ENCODE results near the gene PACRG.

PACRG gene

DNA sequence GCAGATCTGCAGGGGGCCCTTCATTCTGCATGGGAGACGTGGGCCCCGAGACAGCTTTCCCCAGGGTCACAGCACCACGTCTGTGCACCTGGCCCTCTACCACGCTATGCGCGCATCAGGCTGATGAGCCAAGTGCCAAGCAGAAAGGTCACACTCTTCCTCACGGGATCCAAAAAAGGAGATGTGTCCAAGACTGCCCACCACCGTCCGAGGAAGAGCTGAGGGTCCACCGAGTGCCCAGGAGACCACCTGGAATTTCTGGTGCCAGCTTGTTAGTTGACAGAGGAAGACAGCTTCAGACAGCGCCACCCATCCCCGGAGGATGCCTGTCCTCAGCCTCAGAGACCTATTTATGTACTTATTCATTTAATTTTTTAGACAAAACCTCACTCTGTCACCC lies 609.2 kb downstream of the PACRG start:
- DNase-seq (ENCODE audit: low spot score): no peak

DNA sequence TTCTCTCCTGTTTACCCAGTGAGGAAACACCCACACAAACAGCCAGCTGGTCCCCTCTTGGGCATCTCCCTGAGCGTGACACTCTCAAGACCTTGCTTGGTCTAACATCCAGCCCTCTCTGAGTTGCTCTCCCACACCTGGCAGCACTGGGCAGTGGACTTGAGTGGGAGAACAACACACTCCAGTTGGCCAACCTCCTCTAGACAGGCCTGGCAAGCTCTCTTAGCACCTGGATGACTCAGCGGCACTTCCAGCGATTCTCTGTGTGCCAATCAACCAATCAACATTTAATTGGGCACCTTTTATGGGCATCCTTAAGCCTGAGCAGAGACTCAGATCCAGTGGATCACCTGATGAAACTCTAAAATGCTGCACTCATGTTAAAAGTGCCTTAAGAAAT lies 610.2 kb downstream of the PACRG start:
- no peak for DNase-seq (ENCODE audit: low spot score)

DNA sequence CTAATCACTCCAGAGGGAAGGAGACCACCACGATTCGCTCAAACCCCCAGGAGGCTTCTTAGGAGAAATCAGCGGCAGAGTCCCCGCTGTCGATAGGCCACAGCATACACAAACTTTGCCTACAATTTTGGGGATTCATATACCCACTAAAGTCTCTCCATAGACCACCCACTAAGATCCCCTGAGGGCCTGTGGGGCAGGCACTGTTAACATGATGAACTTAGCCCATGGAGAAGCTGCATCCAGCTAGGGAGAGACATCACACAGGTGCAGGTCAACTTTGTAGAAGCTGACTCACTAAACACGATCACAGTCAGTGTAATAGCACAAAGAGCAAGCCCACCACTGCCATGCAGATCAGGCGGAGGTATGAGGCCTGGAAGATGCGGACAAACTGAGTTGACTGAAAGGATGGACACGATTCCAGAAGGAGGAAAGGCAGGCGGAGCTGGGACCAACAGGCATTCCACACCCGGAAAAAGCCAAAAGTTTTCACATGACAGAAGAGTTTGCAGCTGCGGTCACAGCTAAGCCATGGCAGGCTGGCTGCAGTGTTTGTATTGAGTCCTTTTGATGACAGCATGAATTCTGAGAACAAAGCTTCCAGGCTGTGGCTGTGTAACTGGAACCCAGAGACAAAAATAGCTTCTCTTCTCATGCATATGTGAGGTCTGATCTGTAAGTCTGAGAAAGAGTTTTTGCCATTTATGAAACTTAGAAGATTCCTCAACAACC lies 611.1 kb downstream of the PACRG start:
- DNase-seq (ENCODE audit: low spot score): no peak

DNA sequence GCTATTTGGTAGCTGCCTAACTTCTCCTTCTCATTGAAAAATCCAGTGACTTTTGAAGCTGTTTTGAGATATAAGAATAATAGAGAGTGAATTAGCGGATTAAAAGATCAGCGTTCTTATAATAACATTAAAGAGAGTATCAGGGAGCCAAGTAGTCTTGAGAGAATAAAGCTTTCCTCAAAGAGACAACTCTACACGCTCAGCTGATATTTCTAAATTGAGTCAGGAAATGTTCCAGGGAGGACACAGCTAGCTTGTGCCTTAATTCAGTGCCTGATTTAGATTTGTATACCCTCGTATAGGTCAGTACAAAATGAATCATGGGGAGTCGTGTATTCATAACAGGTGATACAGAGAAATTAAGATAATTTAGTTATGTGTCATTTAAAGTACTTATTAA lies 611.7 kb downstream of the PACRG start:
- no peak for DNase-seq (ENCODE audit: low spot score)

DNA sequence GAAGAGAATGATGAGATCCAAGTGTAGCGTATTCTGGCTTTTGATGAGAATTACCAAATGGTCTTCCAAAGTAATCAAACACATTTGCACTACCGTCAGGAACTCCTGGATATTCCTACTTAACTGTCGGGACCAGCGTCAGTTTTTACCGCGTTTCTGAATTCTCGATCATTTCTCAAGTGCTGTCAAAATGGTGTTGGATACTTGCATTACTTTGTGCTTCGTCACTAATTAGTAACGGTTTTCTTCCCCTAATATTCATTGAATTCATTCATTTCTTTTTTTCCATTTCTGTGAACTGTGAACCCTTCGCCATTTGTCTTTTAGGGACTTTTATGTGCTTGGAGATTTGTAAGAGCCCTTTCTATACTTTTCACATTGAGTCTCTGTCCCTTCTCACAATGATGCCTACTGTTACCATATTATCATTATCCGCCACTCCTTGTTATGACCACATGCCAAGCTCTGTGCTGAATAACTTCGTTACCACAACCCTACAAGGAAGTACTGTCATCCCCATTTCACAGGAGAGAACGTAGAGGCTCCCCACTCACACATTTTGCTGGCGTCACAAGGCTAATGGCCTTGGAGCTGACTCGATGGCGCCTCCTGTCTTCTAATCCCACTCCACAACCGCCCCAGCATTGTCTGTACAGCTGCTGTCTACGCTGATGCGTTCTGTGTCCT lies 612.6 kb downstream of the PACRG start:
- no peak for DNase-seq (ENCODE audit: low spot score)

DNA sequence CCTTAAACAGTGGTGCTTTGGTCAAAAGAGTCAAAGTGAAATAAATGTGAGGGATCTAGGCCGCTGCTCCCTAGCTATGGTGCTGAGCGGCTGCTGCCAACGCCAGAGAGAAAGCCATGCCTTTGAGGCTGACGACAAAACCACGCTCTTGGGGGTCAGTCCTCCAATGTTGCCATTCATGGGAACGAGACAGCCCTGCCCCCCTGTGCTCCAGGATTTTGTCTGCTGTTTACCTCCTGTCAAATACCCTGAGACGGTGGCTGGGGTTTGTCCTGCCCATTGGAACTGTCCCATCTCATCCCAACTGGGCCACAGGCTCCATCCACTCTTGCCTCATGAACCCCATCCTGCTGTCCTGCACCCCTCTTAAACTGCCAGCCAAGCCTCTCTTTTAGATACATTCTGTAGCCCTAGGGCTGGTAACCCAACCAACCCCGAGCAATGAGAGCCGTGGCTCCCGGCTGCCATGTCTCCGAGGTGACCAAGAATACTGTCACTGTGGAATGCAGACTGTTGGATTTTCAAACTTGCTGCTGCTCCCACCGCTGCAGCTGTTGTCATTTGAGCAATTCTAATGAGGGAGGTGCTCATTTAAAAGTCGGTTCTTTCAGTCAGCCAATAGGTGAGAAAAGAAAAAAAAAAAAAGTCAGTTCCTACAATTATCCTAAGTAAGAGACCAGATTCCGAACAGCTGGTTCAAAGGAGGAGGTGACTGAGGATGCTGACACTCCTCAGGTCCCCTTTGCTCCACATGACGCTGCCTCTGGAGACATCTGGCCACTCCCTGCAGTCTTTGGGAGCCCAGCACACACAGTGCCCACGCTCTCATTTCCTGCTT lies 613.7 kb downstream of the PACRG start:
- DNase-seq (ENCODE audit: low spot score): no peak

DNA sequence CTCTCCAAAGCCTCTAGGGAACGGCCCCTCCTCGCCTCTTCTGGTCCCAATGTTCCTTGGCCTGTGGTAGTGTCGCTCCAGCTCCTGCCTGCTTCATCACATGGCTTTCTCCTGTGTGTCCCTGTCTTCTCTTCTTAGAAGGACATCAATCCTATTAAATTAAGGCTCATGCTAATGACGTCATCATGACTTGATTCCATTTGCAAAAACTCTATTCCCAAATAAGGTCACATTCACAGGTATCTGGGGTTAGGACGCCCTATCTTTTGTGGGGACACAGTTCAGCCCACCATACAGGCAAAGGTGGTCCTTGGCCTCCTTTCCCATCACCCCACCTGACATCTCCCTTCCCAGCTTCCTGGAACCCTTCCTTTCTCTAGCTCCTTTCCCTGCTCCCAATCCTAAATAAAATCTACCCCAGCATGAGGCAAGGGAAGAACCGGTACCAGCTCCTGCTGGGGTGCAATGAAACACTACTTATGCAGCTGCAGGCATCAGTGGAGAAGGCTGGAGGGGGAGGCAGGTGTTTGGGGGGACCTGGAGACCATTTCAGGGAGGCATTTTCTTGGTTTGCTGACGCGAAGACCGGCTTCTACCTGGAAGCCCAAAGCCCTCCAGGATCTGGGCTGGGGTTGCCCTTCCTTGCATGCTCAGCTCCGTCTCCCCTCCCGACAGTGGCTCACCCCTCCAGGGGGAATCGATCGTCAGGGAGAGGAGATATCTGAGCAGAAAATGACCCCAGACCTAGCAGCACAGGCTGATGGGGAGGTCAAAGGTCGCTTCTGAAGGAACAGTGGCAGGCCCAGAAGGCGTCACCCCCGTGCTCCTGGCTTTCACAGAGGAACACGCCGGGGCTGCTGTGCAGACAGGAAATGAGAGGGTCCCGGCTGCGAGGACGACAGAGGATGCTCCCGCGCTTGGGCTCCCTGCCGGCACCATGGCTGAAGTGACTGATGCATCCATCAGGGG lies 615.1 kb downstream of the PACRG start:
- no peak for DNase-seq (ENCODE audit: low spot score)

DNA sequence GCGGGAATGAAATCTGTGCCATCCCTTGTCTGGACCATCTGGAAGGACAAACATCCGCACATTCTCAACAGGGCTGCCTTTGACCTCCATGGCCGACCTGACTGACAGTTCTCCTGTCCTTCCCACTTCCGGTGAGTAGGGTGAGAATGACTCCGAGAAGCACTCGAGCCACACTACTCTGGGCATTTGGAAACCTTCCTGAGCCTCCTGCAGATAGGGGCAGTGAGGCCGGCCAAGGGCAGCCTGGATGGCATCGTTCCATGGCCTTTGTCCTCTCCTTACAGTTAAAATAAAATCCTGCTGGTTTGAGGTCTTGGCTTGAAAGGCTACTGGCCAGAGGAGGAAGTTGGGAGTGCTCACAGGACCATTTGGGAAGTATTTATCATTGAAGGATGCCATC lies 615.8 kb downstream of the PACRG start:
- no peak for DNase-seq (ENCODE audit: low spot score)

DNA sequence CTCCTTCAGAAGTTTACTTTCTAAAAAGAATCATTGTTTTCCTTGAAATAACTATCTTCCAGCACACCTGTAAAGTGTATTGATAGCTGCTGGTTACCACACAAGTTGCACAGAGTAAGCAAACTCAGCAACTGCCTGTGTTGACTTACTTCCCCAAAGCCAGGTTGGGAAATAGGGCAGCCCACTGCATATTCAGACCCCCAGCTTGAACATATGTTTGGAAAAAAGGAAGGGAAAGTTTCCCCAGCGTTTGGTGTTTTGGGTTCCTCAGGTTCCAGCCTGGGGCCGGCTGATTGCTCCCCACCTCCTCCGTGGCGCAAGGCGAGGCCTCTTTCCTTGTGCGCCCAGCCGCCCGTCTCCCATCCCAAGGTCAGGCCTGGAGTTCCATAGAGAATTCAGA lies 616.6 kb downstream of the PACRG start:
- DNase-seq (ENCODE audit: low spot score): no peak

DNA sequence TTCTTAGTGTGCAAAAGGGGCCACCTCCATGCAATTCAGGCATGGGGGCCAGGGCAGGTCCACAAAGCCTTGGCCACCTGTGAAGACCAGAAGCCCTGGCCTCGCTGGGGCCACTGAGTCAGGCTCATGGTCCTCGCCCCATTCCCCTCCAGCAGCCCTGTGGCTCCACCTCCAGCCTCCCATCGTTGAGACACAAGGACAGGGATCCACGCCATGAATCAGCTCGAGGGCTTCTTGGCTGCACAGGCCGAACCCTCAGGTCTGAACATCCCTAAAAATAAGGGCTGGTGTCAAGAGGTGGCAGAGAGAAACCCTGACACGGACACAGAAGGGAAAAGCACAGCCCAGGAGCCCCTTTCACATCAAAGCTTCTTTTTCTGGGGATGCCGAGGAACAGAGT lies 618.2 kb downstream of the PACRG start:
- no peak for DNase-seq (ENCODE audit: low spot score)

DNA sequence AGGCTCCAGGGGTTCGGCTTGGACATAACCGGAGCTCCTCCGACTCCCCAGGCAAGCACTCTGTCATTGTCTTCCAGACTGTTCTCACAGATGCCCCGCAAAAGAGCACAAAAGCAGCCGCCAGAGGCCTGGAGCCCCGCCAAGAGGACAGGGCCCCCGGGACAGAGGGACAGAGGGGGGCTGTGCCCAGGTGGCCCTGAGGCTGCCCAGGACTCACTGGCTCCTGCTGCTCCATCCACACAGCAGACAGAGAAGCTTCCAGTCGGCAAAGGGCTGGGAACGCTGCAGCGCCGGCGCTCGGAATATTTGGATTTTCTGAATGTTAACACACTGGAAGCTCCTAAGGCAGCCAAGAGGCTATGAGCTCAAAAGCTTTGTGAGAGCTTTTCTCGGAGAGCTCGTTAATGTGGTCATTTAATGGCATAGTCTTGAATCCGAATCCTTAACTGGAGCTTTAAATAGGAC lies 618.8 kb downstream of the PACRG start:
- no peak for DNase-seq (ENCODE audit: low spot score)

DNA sequence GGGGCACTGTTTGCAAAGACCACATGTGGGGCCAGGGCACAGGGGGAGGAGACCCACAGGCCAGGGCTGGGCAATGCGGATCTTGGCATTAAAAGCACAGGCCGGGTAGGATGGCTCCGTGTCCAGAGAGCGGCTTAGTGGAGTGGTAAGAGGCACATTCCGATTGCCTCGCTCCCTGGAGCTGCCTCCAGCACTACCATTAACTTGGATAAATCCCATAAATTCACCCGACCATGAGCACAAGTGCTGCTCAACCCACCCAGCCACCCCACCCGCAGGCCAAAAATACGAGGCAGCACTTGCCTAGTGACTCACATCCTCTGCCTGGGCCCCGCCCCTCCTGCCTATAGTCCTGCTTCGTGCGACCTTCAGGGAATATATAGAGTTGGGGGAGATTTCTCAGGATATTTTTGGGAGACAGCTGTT lies 619.3 kb downstream of the PACRG start:
- DNase-seq (ENCODE audit: low spot score): no peak

DNA sequence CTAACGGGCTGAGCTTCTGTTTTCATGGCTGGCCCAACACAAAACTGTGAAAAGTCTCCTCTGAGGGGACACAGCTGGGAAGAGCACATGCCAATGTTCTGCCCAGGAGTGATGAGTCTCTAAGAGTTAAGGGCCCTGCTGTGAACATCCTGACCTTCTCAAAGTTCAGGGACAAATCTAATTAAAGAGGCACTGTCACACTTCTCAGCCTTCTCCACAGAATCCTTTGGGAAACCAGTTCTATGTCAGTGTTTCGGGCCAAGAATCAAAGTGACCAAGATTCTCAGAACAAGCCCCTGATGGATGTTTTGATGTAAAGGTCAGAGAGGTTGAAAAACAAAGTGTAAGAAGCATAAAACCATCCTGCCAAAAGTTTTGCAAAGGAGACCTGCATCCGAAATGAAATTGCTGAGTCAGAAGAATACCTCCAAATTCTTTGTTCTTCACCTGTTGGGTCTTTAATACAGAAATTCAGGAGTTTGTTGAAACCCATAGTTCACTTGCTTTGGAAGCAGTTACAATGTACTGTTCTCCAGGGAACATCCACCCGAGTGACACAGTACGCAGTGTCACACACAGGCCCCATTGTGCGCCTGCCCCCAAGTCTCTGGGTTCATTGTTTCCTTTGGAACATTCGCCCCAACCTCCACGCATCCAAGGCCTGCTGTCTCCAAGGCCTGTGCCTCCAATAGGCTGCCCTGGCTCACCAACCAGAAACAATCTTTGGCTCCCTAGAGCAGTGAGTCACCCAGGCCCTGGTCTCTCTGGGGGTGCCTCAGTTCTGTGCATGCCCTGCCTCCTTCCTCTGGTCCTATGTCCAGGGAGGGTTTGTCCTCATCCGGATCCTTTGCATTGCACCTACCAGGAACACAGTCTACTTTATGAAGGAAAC lies 621.3 kb downstream of the PACRG start:
- DNase-seq (ENCODE audit: low spot score): no peak

DNA sequence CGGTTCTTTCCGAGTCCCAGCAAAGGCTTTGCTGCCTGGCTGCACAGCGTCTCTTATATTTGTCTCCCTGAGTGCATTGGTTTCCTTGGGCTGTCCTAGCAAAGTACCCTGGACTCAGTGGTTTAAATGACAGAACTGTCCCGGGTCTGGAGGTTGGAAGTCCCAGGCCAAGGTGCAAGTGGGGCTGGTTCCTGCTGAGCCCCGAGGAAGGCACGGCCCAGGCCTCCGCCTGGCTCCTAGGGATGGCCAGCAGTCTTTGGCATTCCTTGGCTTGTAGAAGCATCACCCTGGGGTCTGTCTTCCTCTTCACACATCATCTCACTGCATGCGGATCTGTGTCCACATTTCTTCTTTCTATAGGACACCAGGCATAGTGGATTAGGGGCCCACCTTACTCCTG lies 621.9 kb downstream of the PACRG start:
- DNase-seq (ENCODE audit: low spot score): no peak

DNA sequence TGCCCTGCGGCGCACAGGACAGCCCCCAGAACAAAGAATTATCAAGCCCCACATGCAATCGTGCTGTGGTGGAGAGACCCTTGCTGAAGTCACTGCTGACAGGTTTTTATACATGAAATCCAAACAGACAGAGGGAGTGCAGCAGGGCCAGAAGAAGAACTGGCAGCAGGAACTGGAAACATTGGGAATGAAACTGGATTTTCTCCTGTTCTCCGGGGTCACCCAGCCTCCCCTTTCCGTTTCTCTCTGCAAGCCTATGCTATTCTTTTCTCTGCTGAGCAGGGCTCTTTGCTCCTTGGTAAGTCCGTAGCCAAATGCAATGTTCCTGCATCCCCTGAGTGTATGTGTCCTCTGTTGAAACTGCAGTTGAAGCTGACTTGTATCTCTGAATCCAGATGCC lies 623.2 kb downstream of the PACRG start:
- DNase-seq (ENCODE audit: low spot score): no peak

DNA sequence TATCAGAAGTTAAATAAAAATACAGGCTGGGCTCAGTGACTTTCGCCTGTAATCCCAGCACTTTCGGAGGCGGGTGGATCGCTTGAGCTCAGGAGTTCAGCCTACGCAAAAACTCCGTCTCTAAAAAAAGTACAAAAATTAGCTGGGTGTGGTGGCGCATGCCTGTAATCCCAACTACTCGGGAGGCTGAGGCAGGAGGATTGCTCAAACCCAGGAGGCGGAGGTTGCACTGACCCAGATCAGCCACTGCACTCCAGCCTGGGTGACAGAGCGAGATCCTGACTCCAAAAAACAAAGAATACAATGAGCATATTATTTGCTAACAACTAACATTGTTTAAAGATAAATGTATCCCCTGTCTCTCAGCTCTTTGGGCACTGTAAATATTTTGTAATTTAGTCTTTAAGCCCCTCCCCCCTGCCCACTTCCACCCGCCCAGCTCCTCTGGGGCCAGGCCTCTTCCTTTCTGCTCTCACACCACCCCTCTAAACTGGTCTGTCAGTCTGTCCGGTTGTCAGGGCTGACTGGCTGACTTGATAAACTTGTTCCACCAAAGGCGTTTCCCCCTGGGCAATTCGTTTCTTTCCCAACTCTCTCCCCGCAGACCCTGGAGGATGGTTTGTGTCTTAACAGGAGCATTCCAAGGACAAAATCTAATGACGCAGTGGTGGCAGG lies 624.4 kb downstream of the PACRG start:
- no peak for DNase-seq (ENCODE audit: low spot score)

DNA sequence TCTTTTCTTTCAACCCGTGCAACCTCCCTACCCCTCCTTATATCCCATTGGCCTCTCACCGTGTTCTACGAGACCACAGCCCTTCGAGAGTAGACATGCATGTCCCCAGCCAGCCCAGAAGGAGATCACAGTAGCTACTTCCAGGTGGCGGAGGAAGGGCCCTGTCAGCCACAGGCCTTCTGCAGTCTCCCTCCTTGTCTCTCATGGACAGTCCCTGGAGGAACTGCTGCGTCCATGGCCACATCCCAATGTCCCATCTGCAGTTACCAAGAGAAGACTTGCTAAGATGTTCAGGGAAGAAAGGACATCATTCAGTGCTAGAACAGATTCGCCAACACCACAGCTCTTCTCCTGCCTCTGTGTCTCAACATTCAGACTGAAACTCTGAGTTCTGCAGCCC lies 625.2 kb downstream of the PACRG start:
- no peak for DNase-seq (ENCODE audit: low spot score)

DNA sequence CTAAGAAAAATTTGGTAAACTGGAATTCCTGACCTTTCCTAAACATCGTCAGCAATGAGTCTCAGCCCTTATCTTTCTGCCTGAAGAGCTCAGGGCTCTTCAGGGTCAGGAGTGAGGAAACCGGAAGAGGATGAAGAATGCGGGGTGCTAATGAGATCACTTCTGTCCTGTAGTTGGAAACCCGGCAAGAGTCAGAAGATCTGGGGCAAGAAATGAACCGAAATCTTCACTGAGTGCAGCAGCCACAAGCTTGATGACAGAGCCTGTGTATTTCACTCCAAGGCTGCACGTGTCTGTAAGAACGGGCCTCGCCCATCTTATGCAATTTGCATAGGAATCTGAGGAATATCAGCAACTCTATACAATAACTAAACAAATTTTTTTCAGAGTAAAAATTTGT lies 626.3 kb downstream of the PACRG start:
- DNase-seq (ENCODE audit: low spot score): no peak

DNA sequence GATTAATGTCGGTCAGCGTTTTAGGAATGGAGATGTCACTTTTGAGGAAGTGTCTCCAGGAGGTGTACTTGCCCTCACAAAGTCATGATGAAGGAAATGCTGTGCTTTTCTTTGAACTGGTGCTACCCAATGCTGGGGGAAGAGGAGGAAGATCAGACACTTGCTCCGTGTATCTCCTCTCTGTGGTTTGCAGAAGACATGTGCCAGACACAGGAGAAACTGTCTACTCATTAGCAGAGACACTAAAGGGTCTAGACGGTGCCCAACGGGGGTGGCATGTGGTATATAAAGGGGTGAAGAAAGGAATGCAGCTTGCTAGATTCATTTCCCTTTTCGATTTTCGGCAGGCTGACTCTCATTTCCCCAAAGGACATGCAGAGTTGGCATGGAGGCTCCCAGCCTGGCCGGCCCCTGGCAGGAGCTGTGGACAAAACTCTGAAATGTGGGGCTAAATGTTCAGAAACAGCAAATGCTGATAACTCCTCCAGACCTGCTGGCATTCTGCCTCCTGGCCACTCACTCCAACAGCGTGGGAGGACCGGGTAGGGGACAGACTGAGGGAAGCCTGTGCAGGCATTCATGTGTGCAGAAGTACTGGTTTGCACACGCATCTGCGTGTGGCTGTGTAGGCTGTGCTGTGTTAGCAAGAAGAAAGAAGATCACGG lies 627.1 kb downstream of the PACRG start:
- no peak for DNase-seq (ENCODE audit: low spot score)

Measured in RKO (cell line).